ENCODE measurements around the gene GPC2.

GPC2 gene

GRCh38 chr7:100158229-100159098 lies 18.7 kb downstream of the GPC2 start, which contains the start of gene TRAPPC14:
TSS of gene TRAPPC14 (minus strand) at chr7:100158723. CDS start at chr7:100158499, 224 bp downstream.
- H3K27me3 Mint-ChIP-seq (ENCODE audit: low read depth, poor library complexity) = peaks cover 8% of the 10 kb centered on the region
- TF ChIP-seq CTCF (IDR thresholded peaks at IDR 0.05) = no peak
- H3K36me3 Mint-ChIP-seq (ENCODE audit: low read depth) = peaks cover 12% of the 10 kb centered on the region
- H3K9me3 Mint-ChIP-seq = no peaks in the 10 kb centered on the region
- H3K4me3 Mint-ChIP-seq = peak within 1 kb of the TSS; percentile 86
- H3K27ac Mint-ChIP-seq = peak within 1 kb of the TSS; percentile 96
- H3K4me1 Mint-ChIP-seq = peaks cover 42% of the 10 kb centered on the region
- DNase-seq = peak; percentile 99

GRCh38 chr7:100157334-100158228 lies 19.6 kb downstream of the GPC2 start:
- no peak for DNase-seq
- H3K9me3 Mint-ChIP-seq = no peaks in the 10 kb centered on the region
- H3K36me3 Mint-ChIP-seq (ENCODE audit: low read depth) = peaks cover 17% of the 10 kb centered on the region
- H3K27me3 Mint-ChIP-seq (ENCODE audit: low read depth, poor library complexity) = peaks cover 7% of the 10 kb centered on the region
- H3K27ac Mint-ChIP-seq = peak overlapping the region; percentile 96
- H3K4me1 Mint-ChIP-seq = peaks cover 48% of the 10 kb centered on the region
- H3K4me3 Mint-ChIP-seq = peak overlapping the region; percentile 86
- no peak for TF ChIP-seq CTCF (IDR thresholded peaks at IDR 0.05)

- Mint-ChIP-seq H3K9me3 (no peaks in the 10 kb centered on the region), H3K27me3 (ENCODE audit: low read depth, poor library complexity) (peaks cover 7% of the 10 kb centered on the region), H3K4me1 (peaks cover 52% of the 10 kb centered on the region), H3K4me3 (peak overlapping the region; percentile 86), H3K36me3 (ENCODE audit: low read depth) (peaks cover 20% of the 10 kb centered on the region), H3K27ac (peak overlapping the region; percentile 36)
- TF ChIP-seq CTCF (IDR thresholded peaks at IDR 0.05) = no peak
- no peak for DNase-seq
These were observed 20.2 kb downstream of the GPC2 start for GRCh38 chr7:100157069-100157333.

- peaks cover 52% of the 10 kb centered on the region for H3K4me1 Mint-ChIP-seq
- H3K27me3 Mint-ChIP-seq (ENCODE audit: low read depth, poor library complexity) = peaks cover 5% of the 10 kb centered on the region
- no peak for DNase-seq
- H3K27ac Mint-ChIP-seq = peak overlapping the region; percentile 69
- H3K4me3 Mint-ChIP-seq = peak overlapping the region; percentile 86
- no peaks in the 10 kb centered on the region for H3K9me3 Mint-ChIP-seq
- peaks cover 20% of the 10 kb centered on the region for H3K36me3 Mint-ChIP-seq (ENCODE audit: low read depth)
- no peak for TF ChIP-seq CTCF (IDR thresholded peaks at IDR 0.05)
These were observed 20.7 kb downstream of the GPC2 start for GRCh38 chr7:100156331-100157068.

GRCh38 chr7:100155553-100156317 lies 21.4 kb downstream of the GPC2 start:
- Mint-ChIP-seq H3K4me1 (peaks cover 51% of the 10 kb centered on the region), H3K27me3 (ENCODE audit: low read depth, poor library complexity) (peaks cover 2% of the 10 kb centered on the region), H3K36me3 (ENCODE audit: low read depth) (peaks cover 21% of the 10 kb centered on the region), H3K4me3 (no peak overlapping the region), H3K9me3 (no peaks in the 10 kb centered on the region), H3K27ac (peak overlapping the region; percentile 69)
- DNase-seq = no peak
- no peak for TF ChIP-seq CTCF (IDR thresholded peaks at IDR 0.05)

Data from nephron progenitor cell (in vitro differentiated cells).